A673 (cell line): ENCODE data around the gene TMBIM1. TPM values are rescaled to one million over a fixed set of nuclear protein-coding genes. Genes with fewer than 3 reads are reported as not detected.

Experiments used
- BruUV-seq: library from RNA; stranded (reverse); fragments of 400-500 nt; replicated peaks from 2 replicates; lab custom pipeline; 2021; lab: Mats Ljungman, UMichigan
- CTCF ChIA-PET: fragments of 300-600 bp; sonication (Branson Sonifier 250); formaldehyde crosslinking; loops from one replicate; lab custom pipeline; 2022; ENCODE audit warnings: antibody characterized with exemption; lab: Charles Lee
- POLR2A ChIA-PET: fragments of 300-600 bp; sonication (Branson Sonifier 250); formaldehyde crosslinking; loops from one replicate; lab custom pipeline; 2022; ENCODE audit warnings: antibody characterized with exemption; ENCODE audit not compliant: low non-redundant PET; lab: Charles Lee
- DNase-seq: peaks from one replicate; pipeline ENCODE4 v3.0.0-alpha.2; 2015; ENCODE audit warnings: low spot score
- H3K27ac ChIP-seq: fragments of 200-600 bp; sonication (generic); 2 replicates; pipeline ENCODE4 v1.5.1; 2016; ENCODE audit warnings: mixed run types, low read depth, mild to moderate bottlenecking, mixed read lengths, antibody characterized with exemption, low read length; ENCODE audit not compliant: poor library complexity, severe bottlenecking
- H3K27me3 ChIP-seq: fragments of 200-600 bp; sonication (generic); replicated peaks from 2 replicates; pipeline ENCODE4 v1.6.1; 2017; ENCODE audit warnings: mixed run types, low read depth, mild to moderate bottlenecking, mixed read lengths, antibody characterized with exemption, low read length; ENCODE audit not compliant: insufficient read depth, poor library complexity
- H3K36me3 ChIP-seq: fragments of 200-600 bp; sonication (generic); 2 replicates; pipeline ENCODE4 v1.6.1; 2016; ENCODE audit warnings: mixed run types, mild to moderate bottlenecking, mixed read lengths, antibody characterized with exemption, low read length; ENCODE audit not compliant: insufficient read depth, poor library complexity, severe bottlenecking
- H3K4me1 ChIP-seq: fragments of 200-600 bp; sonication (generic); 2 replicates; pipeline ENCODE4 v1.6.1; 2017; ENCODE audit warnings: mixed run types, mild to moderate bottlenecking, mixed read lengths, antibody characterized with exemption, low read length; ENCODE audit not compliant: insufficient read depth, poor library complexity, severe bottlenecking
- H3K4me3 ChIP-seq: fragments of 200-600 bp; sonication (generic); 2 replicates; pipeline ENCODE4 v1.5.1; 2016; ENCODE audit warnings: low read depth, mixed run types, mild to moderate bottlenecking, mixed read lengths, low read length; ENCODE audit not compliant: poor library complexity, severe bottlenecking
- H3K9me3 ChIP-seq: fragments of 200-600 bp; sonication (generic); 2 replicates; pipeline ENCODE4 v1.6.1; 2016; ENCODE audit warnings: mixed run types, low read depth, mild to moderate bottlenecking, mixed read lengths, antibody characterized with exemption, low read length; ENCODE audit not compliant: poor library complexity, severe bottlenecking
- CTCF ChIP-seq: fragments of 300-800, 200-600 bp; sonication (generic); conservative IDR thresholded peaks from 2 replicates; pipeline ENCODE4 v1.5.1; 2017; ENCODE audit warnings: low read depth, mild to moderate bottlenecking, antibody characterized with exemption, low read length, moderate library complexity, mixed read lengths
- EZH2 ChIP-seq: fragments of 200-600 bp; sonication (generic); IDR thresholded peaks from 2 replicates; pipeline ENCODE4 v1.6.1; 2017; ENCODE audit warnings: borderline replicate concordance, low read depth, mild to moderate bottlenecking, mixed read lengths, antibody characterized with exemption, low read length; ENCODE audit not compliant: poor library complexity, severe bottlenecking
- intact Hi-C: fragments of 100-400 bp; cut with micrococcal nuclease; formaldehyde crosslinking; loops from one replicate; pipeline ENCODE4 v1.10.0; 2022; ENCODE audit not compliant: unreplicated experiment
- total RNA-seq: library from RNA; stranded (reverse); gene quantifications from 2 replicates; pipeline ENCODE4 v1.2.3, GENCODE V29; 2021

The TMBIM1 gene
- total RNA-seq, 1 experiment from 2014 or later = 43.9 TPM

- intact Hi-C loops = no loop called here
- no peak overlapping the region for H3K27ac ChIP-seq
- no peaks in the 10 kb centered on the region for H3K27me3 ChIP-seq
- H3K36me3 ChIP-seq = peaks cover 18% of the 10 kb centered on the region
- CTCF ChIA-PET = no interaction called here
- TF ChIP-seq EZH2 (no peak), CTCF (no peak)
- no peaks in the 10 kb centered on the region for H3K4me1 ChIP-seq
- DNase-seq = no peak
- H3K9me3 ChIP-seq = no peaks in the 10 kb centered on the region
- POLR2A ChIA-PET = no interaction called here
- no TSS peak for BruUV-seq
- no peak overlapping the region for H3K4me3 ChIP-seq
Measured at GRCh38 chr2:218280260-218280870, 11.9 kb downstream of the TMBIM1 start.

GRCh38 chr2:218278531-218279360 is 13.6 kb downstream of the TMBIM1 start:
- TF ChIP-seq CTCF (no peak), EZH2 (no peak)
- CTCF ChIA-PET = no interaction called here
- DNase-seq = no peak
- Histone ChIP-seq H3K4me1 (no peaks in the 10 kb centered on the region), H3K36me3 (peaks cover 33% of the 10 kb centered on the region), H3K4me3 (no peak overlapping the region), H3K27me3 (no peaks in the 10 kb centered on the region), H3K9me3 (no peaks in the 10 kb centered on the region), H3K27ac (no peak overlapping the region)
- intact Hi-C loops = no loop called here
- POLR2A ChIA-PET = no interaction called here
- BruUV-seq = no TSS peak

GRCh38 chr2:218277921-218278320 is 14.4 kb downstream of the TMBIM1 start:
- Histone ChIP-seq H3K4me3 (no peak overlapping the region), H3K36me3 (peaks cover 35% of the 10 kb centered on the region), H3K27ac (no peak overlapping the region), H3K9me3 (no peaks in the 10 kb centered on the region), H3K4me1 (peaks cover 3% of the 10 kb centered on the region), H3K27me3 (no peaks in the 10 kb centered on the region)
- POLR2A ChIA-PET = no interaction called here
- no TSS peak for BruUV-seq
- intact Hi-C loops = no loop called here
- TF ChIP-seq CTCF (no peak), EZH2 (no peak)
- CTCF ChIA-PET = no interaction called here
- no peak for DNase-seq
